OCI-LY7 (cell line): Measurements from ENCODE around the gene PRSS56. TPM values are rescaled to one million over a fixed set of nuclear protein-coding genes. Genes with fewer than 3 reads are reported as not detected.
A peak's percentile ranks its signal among the peaks of the same experiment; 100 is the strongest.

ENCODE experiments used
- BruUV-seq: library from RNA; stranded (reverse); fragments of 400-500 nt; replicated peaks from 2 replicates; lab custom pipeline; 2021; lab: Mats Ljungman, UMichigan
- CTCF ChIA-PET: fragments of 300-600 bp; sonication (Branson Sonifier 250); formaldehyde crosslinking; loops from one replicate; lab custom pipeline; 2022; ENCODE audit warnings: antibody characterized with exemption; ENCODE audit not compliant: unreplicated experiment; lab: Charles Lee
- POLR2A ChIA-PET: fragments of 300-600 bp; sonication (Branson Sonifier 250); formaldehyde crosslinking; loops from one replicate; lab custom pipeline; 2022; ENCODE audit warnings: antibody characterized with exemption; lab: Charles Lee
- DNase-seq: peaks from one replicate; pipeline ENCODE4 v3.0.0-alpha.2; 2015; ENCODE audit warnings: low spot score
- H2AFZ ChIP-seq: fragments of 200-600 bp; sonication (generic), shearing (Covaris generic); 2 replicates; pipeline ENCODE4 v1.6.1; 2014; ENCODE audit warnings: mild to moderate bottlenecking, antibody characterized with exemption, low read length, moderate library complexity
- H3K27ac ChIP-seq: fragments of 200-600 bp; sonication (generic); 2 replicates; pipeline ENCODE4 v1.5.1; 2014; ENCODE audit warnings: mixed run types, low read depth, mild to moderate bottlenecking, moderate library complexity, low read length, inconsistent platforms; ENCODE audit not compliant: poor library complexity, severe bottlenecking
- H3K36me3 ChIP-seq: fragments of 200-600 bp; sonication (generic); 2 replicates; pipeline ENCODE4 v1.6.1; 2014; ENCODE audit warnings: mild to moderate bottlenecking, antibody characterized with exemption, low read length, moderate library complexity, mixed read lengths; ENCODE audit not compliant: insufficient read depth
- H3K4me1 ChIP-seq: fragments of 200-600 bp; sonication (generic); 2 replicates; pipeline ENCODE4 v1.5.1; 2014; ENCODE audit warnings: mild to moderate bottlenecking, low read length; ENCODE audit not compliant: insufficient read depth, poor library complexity, severe bottlenecking
- H3K4me2 ChIP-seq: fragments of 200-600 bp; sonication (generic); 2 replicates; pipeline ENCODE4 v1.6.1; 2014; ENCODE audit warnings: mild to moderate bottlenecking, low read length
- H3K4me3 ChIP-seq: fragments of 200-600 bp; sonication (generic); 2 replicates; pipeline ENCODE4 v1.5.1; 2014; ENCODE audit warnings: mild to moderate bottlenecking, low read depth, low read length; ENCODE audit not compliant: poor library complexity, severe bottlenecking
- H3K79me2 ChIP-seq: fragments of 200-600 bp; sonication (generic); 2 replicates; pipeline ENCODE4 v1.6.1; 2016; ENCODE audit warnings: low read depth, mild to moderate bottlenecking, low read length, moderate library complexity, mixed read lengths; ENCODE audit not compliant: insufficient read depth
- H3K9me2 ChIP-seq: fragments of 200-600 bp; sonication (generic); 2 replicates; pipeline ENCODE4 v1.6.1; 2016; ENCODE audit warnings: mild to moderate bottlenecking, low read length, mixed read lengths; ENCODE audit not compliant: insufficient read depth
- H3K9me3 ChIP-seq: fragments of 200-600 bp; sonication (generic); 2 replicates; pipeline ENCODE4 v1.6.1; 2014; ENCODE audit warnings: mild to moderate bottlenecking, mixed run types, low read length, mixed read lengths
- H4K20me1 ChIP-seq: fragments of 200-600 bp; sonication (generic); 2 replicates; pipeline ENCODE4 v1.6.1; 2014; ENCODE audit warnings: mild to moderate bottlenecking, antibody characterized with exemption, low read length, moderate library complexity, mixed read lengths; ENCODE audit not compliant: insufficient read depth
- CTCF ChIP-seq: fragments of 200-600 bp; sonication (generic); conservative IDR thresholded peaks from 2 replicates; pipeline ENCODE4 v1.5.1; 2014; ENCODE audit warnings: mild to moderate bottlenecking, antibody characterized with exemption, low read length, moderate library complexity, mixed read lengths
- EZH2phosphoT487 ChIP-seq: fragments of 200-600 bp; sonication (generic); IDR thresholded peaks from 2 replicates; pipeline ENCODE4 v1.6.1; 2018; ENCODE audit warnings: low read depth, borderline replicate concordance, mild to moderate bottlenecking, mixed run types, antibody characterized with exemption, low read length, moderate library complexity, mixed read lengths
- intact Hi-C: fragments of 100-400 bp; cut with micrococcal nuclease; formaldehyde crosslinking; loops from one replicate; pipeline ENCODE4 v1.10.0; 2022; ENCODE audit not compliant: unreplicated experiment
- total RNA-seq, 2 experiments: library from RNA; depleted of rRNA in 1 of 2; stranded (reverse); fragments of >200 nt in 1 of 2; shearing (Covaris generic) in 1 of 2; gene quantifications; 2 replicates each; pipeline ENCODE4 v1.2.3, GENCODE V29; 2014 to 2022

PRSS56 gene
- total RNA-seq, 2 experiments from 2014 or later = not detected

GRCh38 chr2:232478571-232479340 is 41.4 kb upstream of the PRSS56 start:
- no TSS peak for BruUV-seq
- intact Hi-C loops = no loop called here
- Histone ChIP-seq H3K4me3 (no peak overlapping the region), H3K27ac (no peak overlapping the region), H3K4me2 (no peak overlapping the region), H3K4me1 (no peaks in the 10 kb centered on the region), H3K36me3 (no peaks in the 10 kb centered on the region), H2AFZ (no peak overlapping the region), H4K20me1 (no peaks in the 10 kb centered on the region), H3K79me2 (no peaks in the 10 kb centered on the region), H3K9me3 (no peaks in the 10 kb centered on the region), H3K9me2 (no peaks in the 10 kb centered on the region)
- DNase-seq = no peak
- CTCF ChIA-PET = no interaction called here
- POLR2A ChIA-PET = no interaction called here
- TF ChIP-seq CTCF (no peak), EZH2phosphoT487 (no peak)

GRCh38 chr2:232479341-232480200 is 40.6 kb upstream of the PRSS56 start:
- H3K27ac ChIP-seq = no peak overlapping the region
- no peaks in the 10 kb centered on the region for H3K79me2 ChIP-seq
- no peaks in the 10 kb centered on the region for H4K20me1 ChIP-seq
- TF ChIP-seq EZH2phosphoT487 (no peak), CTCF (no peak)
- CTCF ChIA-PET = no interaction called here
- POLR2A ChIA-PET = no interaction called here
- BruUV-seq = no TSS peak
- H2AFZ ChIP-seq = no peak overlapping the region
- H3K36me3 ChIP-seq = no peaks in the 10 kb centered on the region
- H3K4me2 ChIP-seq = no peak overlapping the region
- DNase-seq = peak; percentile 14
- no peaks in the 10 kb centered on the region for H3K4me1 ChIP-seq
- intact Hi-C loops = no loop called here
- H3K9me3 ChIP-seq = no peaks in the 10 kb centered on the region
- H3K4me3 ChIP-seq = no peak overlapping the region
- no peaks in the 10 kb centered on the region for H3K9me2 ChIP-seq
